K562 (cell line): ENCODE results near the gene PPP1R14C. TPM values are rescaled to one million over a fixed set of nuclear protein-coding genes. Genes with fewer than 3 reads are reported as not detected.
A peak's percentile ranks its signal among the peaks of the same experiment; 100 is the strongest.

Experiments used
- BHLHE40 ChIP-seq: IDR thresholded peaks from 2 replicates; pipeline ENCODE4 v1.6.1; 2011; ENCODE audit warnings: low read length, improper control_type of control experiment
- BRF1 ChIP-seq: IDR thresholded peaks from 3 replicates; pipeline ENCODE4 v1.6.1; 2011; ENCODE audit warnings: borderline replicate concordance, mild to moderate bottlenecking; ENCODE audit not compliant: insufficient read length; ENCODE audit errors: extremely low read depth
- CC2D1A ChIP-seq: fragments of 450-650 bp; IDR thresholded peaks from 2 replicates; pipeline ENCODE4 v1.6.1; 2017; ENCODE audit warnings: mild to moderate bottlenecking
- CCAR2 ChIP-seq: fragments of 200-400 bp; formaldehyde crosslinking; IDR thresholded peaks from 2 replicates; pipeline ENCODE4 v1.6.1; 2017; ENCODE audit warnings: mild to moderate bottlenecking, low read depth, low read length
- CREM ChIP-seq: IDR thresholded peaks from 2 replicates; pipeline ENCODE4 v1.6.1; 2014; ENCODE audit warnings: antibody characterized with exemption, low read depth
- FOXA1 ChIP-seq: fragments of 450-650 bp; IDR thresholded peaks from 2 replicates; pipeline ENCODE4 v1.6.1; 2016; ENCODE audit warnings: mild to moderate bottlenecking, borderline replicate concordance
- FUS ChIP-seq: fragments of 200-400 bp; formaldehyde crosslinking; optimal IDR thresholded peaks from 2 replicates; pipeline ENCODE3; 2017; ENCODE audit warnings: low read depth, low read length
- KLF6 ChIP-seq: fragments of 250-450 bp; sonication (Bioruptor Pico); IDR thresholded peaks from 2 replicates; pipeline ENCODE4 v1.4.0; 2020; ENCODE audit warnings: mild to moderate bottlenecking, moderate library complexity, borderline replicate concordance
- NR2C2 ChIP-seq, 2 experiments: fragments of 200-800 bp in 1 of 2; sonication (Bioruptor generic) in 1 of 2; sonication (generic) in 1 of 2; formaldehyde crosslinking in 1 of 2; IDR thresholded peaks; 2 replicates each; pipeline versions ENCODE4 v1.6.1 to v1.8.0; 2016 to 2022; ENCODE audit warnings: mild to moderate bottlenecking in 1 of 2, missing compliant biosample characterization in 1 of 2, missing genetic modification characterization in 1 of 2, missing genetic modification reagents in 1 of 2
- PYGO2 ChIP-seq: fragments of 450-650 bp; IDR thresholded peaks from 2 replicates; pipeline ENCODE4 v1.6.1; 2016; ENCODE audit warnings: mild to moderate bottlenecking, missing genetic modification characterization, moderate library complexity, missing compliant biosample characterization
- RNF219 ChIP-seq: fragments of 250-450 bp; sonication (Bioruptor Pico); IDR thresholded peaks from 2 replicates; pipeline ENCODE4 v1.5.0; 2022; ENCODE audit warnings: mild to moderate bottlenecking
- SAFB2 ChIP-seq: fragments of 200-400 bp; formaldehyde crosslinking; IDR thresholded peaks from 2 replicates; pipeline ENCODE4 v1.6.1; 2018; ENCODE audit warnings: borderline replicate concordance, low read length, low read depth, moderate library complexity; ENCODE audit not compliant: severe bottlenecking
- SETDB1 ChIP-seq: IDR thresholded peaks from one replicate; pipeline ENCODE4 v1.6.1; 2012; ENCODE audit warnings: low read length, control low read depth, inconsistent platforms
- SOX6 ChIP-seq: fragments of 450-650 bp; IDR thresholded peaks from 2 replicates; pipeline ENCODE4 v1.6.1; 2014; ENCODE audit warnings: mild to moderate bottlenecking
- SP2 ChIP-seq: IDR thresholded peaks from 2 replicates; pipeline ENCODE4 v1.6.1; 2011; ENCODE audit warnings: mild to moderate bottlenecking, low read depth, low read length, moderate library complexity; ENCODE audit not compliant: poor library complexity, severe bottlenecking; ENCODE audit errors: extremely low read depth
- TAF1 ChIP-seq: IDR thresholded peaks from 2 replicates; pipeline ENCODE4 v1.6.1; 2011; ENCODE audit warnings: mild to moderate bottlenecking, low read length, moderate library complexity; ENCODE audit not compliant: insufficient read depth, control insufficient read depth, severe bottlenecking; ENCODE audit errors: extremely low read depth
- TOE1 ChIP-seq, 2 experiments: fragments of 450-650 bp in 1 of 2; sonication (generic) in 1 of 2; formaldehyde crosslinking in 1 of 2; IDR thresholded peaks; 2 replicates each; pipeline versions ENCODE4 v1.7.1 to v1.8.0; 2016 to 2022; ENCODE audit warnings: borderline replicate concordance in 2 of 2, mild to moderate bottlenecking in 2 of 2, antibody characterized with exemption in 1 of 2, inconsistent platforms in 1 of 2, low read depth in 1 of 2, missing genetic modification reagents in 1 of 2, moderate library complexity in 1 of 2
- UBTF ChIP-seq, 2 experiments: IDR thresholded peaks; 2 replicates each; pipeline ENCODE4 v1.6.1; 2012; ENCODE audit warnings: improper control_type of control experiment in 2 of 2, low read depth in 2 of 2, low read length in 2 of 2, borderline replicate concordance in 1 of 2
- ZBTB43 ChIP-seq: sonication (generic); formaldehyde crosslinking; IDR thresholded peaks from 2 replicates; pipeline ENCODE4 v1.8.0; 2023; ENCODE audit warnings: mild to moderate bottlenecking, missing genetic modification reagents
- ZNF655 ChIP-seq: fragments of 250-450 bp; sonication (Bioruptor Pico); IDR thresholded peaks from 2 replicates; pipeline ENCODE4 v1.5.0; 2021
- polyA plus RNA-seq, 8 experiments: library from polyadenylated mRNA; depleted of rRNA in 4 of 8; stranded (reverse) in 5 of 8; unstranded in 3 of 8; fragments of >200 nt; fragmentation: Nextera tagmentation in 2 of 8; fragmentation: Illumina TruSeq in 1 of 8; extraction: Ambion mirVana in 2 of 8; extraction: Trizol in 1 of 8; gene quantifications; 2 replicates each; pipeline versions ENCODE4 v1.2.1 to v1.2.3, GENCODE V29; 2011 to 2014; ENCODE audit warnings: inconsistent platforms in 1 of 8, missing spikeins in 1 of 8
- total RNA-seq, 7 experiments: library from RNA; depleted of rRNA in 6 of 7; stranded (reverse); fragments of >200 nt in 6 of 7; fragmentation: Illumina TruSeq in 2 of 7; extraction: Trizol in 2 of 7; gene quantifications; 2 replicates each; pipeline versions ENCODE4 v1.2.1 to v1.2.3, GENCODE V29; 2011 to 2021; ENCODE audit warnings: low replicate concordance in 1 of 7

PPP1R14C gene
- total and polyA plus RNA-seq, 9 of the 15 experiments (the other 6 are each of a cell fraction or from before 2014, with no cell fraction given) = 4.5 to 16.6 (median 11.9) TPM

- TF ChIP-seq TOE1 (IDR thresholded peaks at IDR 0.05; ENCODE audit: borderline replicate concordance) (0 out of 2 replicates have a peak, but pooled peaks have one; percentile 33), TOE1 (CRISPR knock-in tag; IDR thresholded peaks at IDR 0.05; ENCODE audit: borderline replicate concordance, low read depth) (no peak), FOXA1 (no peak), BRF1 (no peak), CREM (no peak), CCAR2 (no peak), ZBTB43 (no peak), BHLHE40 (peak; percentile 72), SP2 (no peak), FUS (no peak), SETDB1 (no peak), RNF219 (CRISPR knock-in tag) (no peak), NR2C2 (CRISPR knock-in tag; IDR thresholded peaks at IDR 0.05) (no peak), NR2C2 (tag; IDR thresholded peaks at IDR 0.05) (no peak), PYGO2 (tag) (no peak), KLF6 (CRISPR knock-in tag) (no peak), SOX6 (no peak), CC2D1A (no peak), UBTF (IDR thresholded peaks at IDR 0.05; ENCODE audit: borderline replicate concordance in 1 of 2, low read depth in 2 of 2, low read length in 2 of 2) (no peak), ZNF655 (CRISPR knock-in tag) (no peak), TAF1 (no peak), SAFB2 (no peak)
Observed at GRCh38 chr6:150289454-150290071, 146.7 kb downstream of the PPP1R14C start (continued).
